NCI-H345 (cell line): ENCODE measurements around the gene ADH1B.
"Not testable (repeated sequence)": the region's sequence is repeated elsewhere in the genome, so short reads cannot be mapped to it uniquely, and the experiment has no call there.

Experiments
- DNase-seq: peaks from one replicate; lab custom pipeline; 2025; lab: John Stamatoyannopoulos, UW

The ADH1B gene

GRCh38 chr4:99323756-99324155 lies 2.6 kb upstream of the ADH1B start:
- no peak for DNase-seq

- DNase-seq: not testable (repeated sequence)
These were observed 3.4 kb downstream of the ADH1B start for GRCh38 chr4:99317811-99318210.

- DNase-seq: no peak
These were observed 3.8 kb downstream of the ADH1B start for GRCh38 chr4:99317354-99317753.

GRCh38 chr4:99315839-99316238 lies 5.4 kb downstream of the ADH1B start:
- no peak for DNase-seq

GRCh38 chr4:99314211-99314610 lies 7.0 kb downstream of the ADH1B start:
- DNase-seq: no peak

- no peak for DNase-seq
These were observed 10.8 kb downstream of the ADH1B start for GRCh38 chr4:99310389-99310788.

- no peak for DNase-seq
These were observed 15.4 kb downstream of the ADH1B start for GRCh38 chr4:99305638-99306400.

GRCh38 chr4:99301376-99302164 lies 19.6 kb downstream of the ADH1B start:
- no peak for DNase-seq

- DNase-seq: peak; percentile 52
These were observed 20.3 kb downstream of the ADH1B start for GRCh38 chr4:99300934-99301333.

- no peak for DNase-seq
These were observed 27.8 kb downstream of the ADH1B start for GRCh38 chr4:99293357-99293756.

- DNase-seq: no peak
These were observed 30.1 kb downstream of the ADH1B start, which contains the start of gene ADH1A for GRCh38 chr4:99290848-99291786. Gene ADH1A (minus strand): TSS chr4:99290985. CDS start chr4:99290914, 71 bp downstream.

- no peak for DNase-seq
These were observed 35.8 kb downstream of the ADH1B start for GRCh38 chr4:99285387-99285786.

- DNase-seq: no peak
These were observed 38.5 kb downstream of the ADH1B start for GRCh38 chr4:99282731-99283130.

- no peak for DNase-seq
These were observed 39.9 kb downstream of the ADH1B start for GRCh38 chr4:99281261-99281660.

GRCh38 chr4:99276417-99276816 lies 44.8 kb downstream of the ADH1B start:
- DNase-seq: no peak

GRCh38 chr4:99275885-99276284 lies 45.3 kb downstream of the ADH1B start:
- no peak for DNase-seq

GRCh38 chr4:99275050-99275449 lies 46.2 kb downstream of the ADH1B start:
- DNase-seq: no peak

- DNase-seq: no peak
These were observed 47.5 kb downstream of the ADH1B start for GRCh38 chr4:99273704-99274103.

GRCh38 chr4:99264927-99265326 lies 56.3 kb downstream of the ADH1B start:
- no peak for DNase-seq
